T-helper 2 cell treated with Interferon-gamma antibody and Interleukin-4, amounts not matched to agents 5 μg/mL and 100 μg/mL, for 36 hours (primary cell): ENCODE results near the gene NEB.
A peak's percentile ranks its signal among the peaks of the same experiment; 100 is the strongest.
"Not testable (repeated sequence)": the region's sequence is repeated elsewhere in the genome, so short reads cannot be mapped to it uniquely, and the experiment has no call there.

ENCODE experiments used
- DNase-seq: peaks from one replicate; pipeline ENCODE4 v3.0.0; 2021; ENCODE audit warnings: low spot score
- H3K27ac Mint-ChIP-seq: one replicate; pipeline ENCODE4 v1.8.0; 2021; ENCODE audit warnings: mild to moderate bottlenecking, mixed read lengths
- H3K27me3 Mint-ChIP-seq: one replicate; pipeline ENCODE4 v1.8.0; 2021; ENCODE audit warnings: low read depth, mixed read lengths
- H3K36me3 Mint-ChIP-seq: one replicate; pipeline ENCODE4 v1.8.0; 2021; ENCODE audit warnings: low read depth, mixed read lengths
- H3K4me1 Mint-ChIP-seq: one replicate; pipeline ENCODE4 v1.8.0; 2021; ENCODE audit warnings: low read depth, mixed read lengths
- H3K4me3 Mint-ChIP-seq: one replicate; pipeline ENCODE4 v1.8.0; 2022; ENCODE audit warnings: mild to moderate bottlenecking, moderate library complexity, mixed read lengths
- H3K9me3 Mint-ChIP-seq: one replicate; pipeline ENCODE4 v1.8.0; 2021; ENCODE audit warnings: mixed read lengths

NEB gene

DNA sequence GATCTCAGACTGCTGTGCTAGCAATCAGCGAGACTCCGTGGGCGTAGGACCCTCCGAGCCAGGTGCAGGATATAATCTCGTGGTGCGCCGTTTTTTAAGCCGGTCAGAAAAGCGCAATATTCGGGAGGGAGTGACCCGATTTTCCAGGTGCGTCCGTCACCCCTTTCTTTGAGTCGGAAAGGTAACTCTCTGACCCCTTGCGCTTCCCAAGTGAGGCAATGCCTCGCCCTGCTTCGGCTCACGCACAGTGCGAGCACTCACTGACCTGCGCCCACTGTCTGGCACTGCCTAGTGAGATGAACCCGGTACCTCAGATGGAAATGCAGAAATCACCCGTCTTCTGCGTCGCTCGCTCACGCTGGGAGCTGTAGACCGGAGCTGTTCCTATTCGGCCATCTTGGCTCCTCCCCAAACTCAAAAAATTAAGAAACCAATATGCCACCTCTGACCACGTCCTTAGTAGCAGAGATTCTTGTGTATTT, 29.8 kb downstream of the NEB start:
- H3K9me3 Mint-ChIP-seq, H3K36me3 Mint-ChIP-seq, H3K27ac Mint-ChIP-seq, H3K4me3 Mint-ChIP-seq, H3K4me1 Mint-ChIP-seq, H3K27me3 Mint-ChIP-seq, DNase-seq: not testable (repeated sequence)

DNA sequence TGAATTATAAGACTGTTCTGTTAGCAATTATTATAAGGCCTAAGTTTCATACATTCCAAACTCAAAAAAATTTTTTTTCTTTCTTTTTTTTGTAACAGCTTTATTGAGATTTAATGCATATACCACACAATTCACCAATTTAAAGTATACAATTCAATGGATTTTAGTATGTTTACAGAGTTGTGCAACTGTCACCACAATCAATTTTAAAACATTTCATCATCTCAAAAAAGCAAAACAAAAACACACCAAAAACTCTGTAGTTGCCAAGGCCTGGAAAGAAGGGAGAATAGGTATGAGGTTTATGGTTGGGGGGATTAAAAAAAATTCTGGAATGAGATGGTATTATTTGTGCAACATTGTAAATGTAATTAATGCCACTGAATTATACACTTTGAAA, 36.1 kb downstream of the NEB start:
- not testable (repeated sequence) for H3K9me3 Mint-ChIP-seq, H3K4me3 Mint-ChIP-seq, DNase-seq, H3K36me3 Mint-ChIP-seq, H3K4me1 Mint-ChIP-seq, H3K27me3 Mint-ChIP-seq, H3K27ac Mint-ChIP-seq

GRCh38 chr2:151695778-151696177, 38.5 kb downstream of the NEB start:
- no peak for DNase-seq
- H3K36me3 Mint-ChIP-seq, result no peaks in the 10 kb centered on the region
- no peaks in the 10 kb centered on the region for H3K9me3 Mint-ChIP-seq

GRCh38 chr2:151691631-151692030, 42.6 kb downstream of the NEB start:
- Mint-ChIP-seq H3K4me1 (no peaks in the 10 kb centered on the region), H3K36me3 (no peaks in the 10 kb centered on the region), H3K27ac (no peak overlapping the region), H3K27me3 (peaks cover 15% of the 10 kb centered on the region), H3K4me3 (no peak overlapping the region), H3K9me3 (no peaks in the 10 kb centered on the region)
- no peak for DNase-seq

More at GRCh38 chr2:151695778-151696177, 38.5 kb downstream of the NEB start:
- Mint-ChIP-seq H3K27me3 (peaks cover 12% of the 10 kb centered on the region), H3K4me3 (no peak overlapping the region), H3K27ac (no peak overlapping the region), H3K4me1 (no peaks in the 10 kb centered on the region)

DNA sequence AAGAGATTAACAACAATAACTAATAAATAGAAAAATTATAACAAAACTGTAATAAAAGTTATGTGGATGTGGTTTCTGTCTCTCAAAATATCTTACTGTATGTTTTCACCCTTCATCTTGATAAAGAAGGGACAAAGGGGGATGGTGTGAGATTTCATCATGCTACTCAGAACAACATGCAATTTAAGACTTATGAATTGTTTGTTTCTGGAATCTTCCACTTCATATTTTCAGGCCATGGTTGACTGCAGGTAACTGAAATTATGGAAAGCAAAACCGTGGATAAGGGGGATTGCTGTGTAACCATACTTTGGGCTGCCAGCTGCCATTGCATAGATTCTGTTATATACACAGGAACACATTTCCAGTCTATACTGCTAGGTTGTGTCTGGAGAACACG, 45.6 kb downstream of the NEB start:
- DNase-seq, result no peak
- Mint-ChIP-seq H3K4me1 (no peaks in the 10 kb centered on the region), H3K4me3 (no peak overlapping the region), H3K27ac (no peak overlapping the region), H3K9me3 (no peaks in the 10 kb centered on the region), H3K36me3 (no peaks in the 10 kb centered on the region), H3K27me3 (peaks cover 16% of the 10 kb centered on the region)

DNA sequence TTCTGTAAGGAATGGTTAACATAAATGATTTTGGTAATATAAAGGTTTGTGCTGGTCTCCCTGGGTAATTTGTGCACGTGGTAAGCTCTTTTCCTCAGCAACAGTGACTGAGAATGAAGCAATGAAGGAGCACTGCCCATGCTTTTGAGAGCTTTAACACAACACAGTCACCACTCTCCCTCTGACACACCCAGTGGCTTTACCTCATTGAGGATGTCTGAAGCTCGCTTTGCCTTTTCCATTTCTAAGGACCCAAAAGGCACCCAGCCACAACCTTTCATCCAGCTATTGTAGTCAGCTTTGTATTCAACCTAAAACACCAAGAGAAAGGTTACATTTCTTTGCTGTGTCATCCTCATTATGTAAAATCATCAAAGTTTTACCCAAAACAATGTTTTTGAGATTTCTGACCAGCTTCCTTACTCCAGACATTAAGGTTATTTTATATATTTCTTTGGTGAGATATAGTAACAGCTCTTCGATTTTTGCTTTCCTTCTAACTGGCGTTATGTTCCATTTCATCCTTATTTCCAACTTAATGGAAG, 51.7 kb downstream of the NEB start:
- Mint-ChIP-seq H3K4me3 (no peak overlapping the region), H3K9me3 (no peaks in the 10 kb centered on the region), H3K36me3 (no peaks in the 10 kb centered on the region), H3K27ac (no peak overlapping the region), H3K4me1 (no peaks in the 10 kb centered on the region), H3K27me3 (peaks cover 3% of the 10 kb centered on the region)
- DNase-seq, result no peak

DNA sequence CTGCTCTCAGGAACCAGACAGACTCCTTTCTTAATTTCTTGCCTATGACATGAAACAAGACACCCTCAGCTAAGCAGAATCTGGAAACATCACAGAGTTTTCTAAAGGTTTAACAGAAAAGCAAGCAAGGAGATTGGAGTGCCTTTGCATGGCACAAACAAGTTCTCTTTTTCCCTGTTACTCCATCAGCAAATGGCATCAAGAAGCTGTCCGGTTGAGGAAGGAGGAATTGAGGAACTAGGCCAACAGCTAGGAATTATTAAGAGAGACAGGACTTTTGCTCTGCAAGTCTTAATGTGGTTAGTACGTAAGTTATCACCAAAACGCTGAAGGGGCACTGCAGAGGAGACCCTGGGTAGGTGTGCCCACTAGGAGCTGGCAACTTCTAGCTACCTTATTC, 53.2 kb downstream of the NEB start:
- no peaks in the 10 kb centered on the region for H3K36me3 Mint-ChIP-seq
- no peak for DNase-seq
- H3K4me1 Mint-ChIP-seq, result no peaks in the 10 kb centered on the region
- H3K27ac Mint-ChIP-seq, result no peak overlapping the region
- H3K4me3 Mint-ChIP-seq, result no peak overlapping the region
- H3K9me3 Mint-ChIP-seq, result no peaks in the 10 kb centered on the region
- peaks cover 9% of the 10 kb centered on the region for H3K27me3 Mint-ChIP-seq

- H3K9me3 Mint-ChIP-seq, result no peaks in the 10 kb centered on the region
These were observed 54.3 kb downstream of the NEB start for GRCh38 chr2:151679994-151680393.

DNA sequence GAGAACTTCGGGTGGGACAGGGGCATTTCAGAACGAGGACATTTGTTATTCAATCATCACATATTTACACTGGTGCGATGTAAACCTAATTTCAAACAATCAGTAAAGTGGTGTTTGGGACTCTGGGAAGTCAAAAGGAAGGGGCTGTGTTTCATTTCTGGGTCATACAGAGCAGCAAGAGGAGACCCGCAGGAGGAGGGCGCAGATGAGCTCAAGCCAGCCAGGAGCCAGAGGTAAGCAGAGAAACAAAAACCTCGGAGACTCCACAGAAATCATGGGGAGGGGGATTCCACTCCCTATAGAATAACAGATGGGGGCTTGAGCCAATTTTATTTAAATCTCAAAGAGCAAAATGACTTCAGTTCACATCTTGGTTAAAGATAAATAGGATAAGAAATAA, 55.4 kb downstream of the NEB start:
- Mint-ChIP-seq H3K36me3 (no peaks in the 10 kb centered on the region), H3K27me3 (peaks cover 14% of the 10 kb centered on the region), H3K4me1 (no peaks in the 10 kb centered on the region), H3K4me3 (no peak overlapping the region), H3K9me3 (no peaks in the 10 kb centered on the region), H3K27ac (no peak overlapping the region)
- no peak for DNase-seq

More at GRCh38 chr2:151679994-151680393, 54.3 kb downstream of the NEB start:
- H3K4me1 Mint-ChIP-seq, result no peaks in the 10 kb centered on the region
- no peak for DNase-seq
- H3K27ac Mint-ChIP-seq, result no peak overlapping the region
- H3K27me3 Mint-ChIP-seq, result peaks cover 13% of the 10 kb centered on the region
- no peak overlapping the region for H3K4me3 Mint-ChIP-seq
- H3K36me3 Mint-ChIP-seq, result no peaks in the 10 kb centered on the region

DNA sequence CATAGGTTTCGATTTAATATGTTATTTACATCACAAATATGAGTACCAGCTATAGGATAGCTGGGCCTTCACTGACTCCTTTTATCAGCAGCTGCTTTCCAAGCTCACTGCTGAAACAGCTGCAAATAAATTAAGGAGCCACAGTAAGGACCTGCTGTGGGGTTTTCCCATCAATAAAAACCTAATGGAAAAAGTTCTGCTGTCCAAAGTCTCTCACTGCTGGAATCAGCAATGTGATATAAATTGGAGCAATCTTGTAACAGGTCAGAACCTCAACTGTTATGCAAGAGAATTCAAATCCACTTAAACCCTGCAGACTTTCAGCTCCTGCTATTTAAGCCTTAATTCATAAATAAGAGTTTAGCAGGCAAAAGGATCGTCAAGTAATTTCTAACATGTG, 61.3 kb downstream of the NEB start:
- DNase-seq, result no peak
- Mint-ChIP-seq H3K36me3 (no peaks in the 10 kb centered on the region), H3K27ac (no peak overlapping the region), H3K4me3 (no peak overlapping the region), H3K9me3 (no peaks in the 10 kb centered on the region), H3K27me3 (peaks cover 14% of the 10 kb centered on the region), H3K4me1 (peaks cover 3% of the 10 kb centered on the region)

- Mint-ChIP-seq H3K27ac (no peak overlapping the region), H3K27me3 (peaks cover 11% of the 10 kb centered on the region), H3K4me1 (peaks cover 3% of the 10 kb centered on the region), H3K4me3 (no peak overlapping the region), H3K36me3 (no peaks in the 10 kb centered on the region), H3K9me3 (no peaks in the 10 kb centered on the region)
- DNase-seq, result no peak
These were observed 62.0 kb downstream of the NEB start for GRCh38 chr2:151672277-151672676.

GRCh38 chr2:151670846-151671597, 63.3 kb downstream of the NEB start:
- Mint-ChIP-seq H3K4me3 (no peak overlapping the region), H3K4me1 (peaks cover 3% of the 10 kb centered on the region), H3K9me3 (no peaks in the 10 kb centered on the region), H3K27me3 (peaks cover 5% of the 10 kb centered on the region), H3K36me3 (no peaks in the 10 kb centered on the region), H3K27ac (no peak overlapping the region)
- DNase-seq, result no peak

- H3K27me3 Mint-ChIP-seq, result peaks cover 2% of the 10 kb centered on the region
- no peaks in the 10 kb centered on the region for H3K9me3 Mint-ChIP-seq
- no peak overlapping the region for H3K27ac Mint-ChIP-seq
- peaks cover 3% of the 10 kb centered on the region for H3K4me1 Mint-ChIP-seq
- no peak for DNase-seq
- H3K4me3 Mint-ChIP-seq, result no peak overlapping the region
- H3K36me3 Mint-ChIP-seq, result no peaks in the 10 kb centered on the region
These were observed 63.9 kb downstream of the NEB start for GRCh38 chr2:151670346-151670745.

- no peaks in the 10 kb centered on the region for H3K36me3 Mint-ChIP-seq
- H3K9me3 Mint-ChIP-seq, result no peaks in the 10 kb centered on the region
- H3K4me1 Mint-ChIP-seq, result peaks cover 3% of the 10 kb centered on the region
- H3K4me3 Mint-ChIP-seq, result no peak overlapping the region
- H3K27ac Mint-ChIP-seq, result no peak overlapping the region
- no peaks in the 10 kb centered on the region for H3K27me3 Mint-ChIP-seq
- DNase-seq, result peak; percentile 7
These were observed 64.6 kb downstream of the NEB start for GRCh38 chr2:151669585-151670081.
